HG02642 (cell line): ENCODE data around the gene GALNT13.

Experiments
- ATAC-seq: cut with Tn5 transposase; IDR thresholded peaks from one replicate; pipeline ENCODE4 v1.9.1; 2021; ENCODE audit warnings: mild to moderate bottlenecking; ENCODE audit not compliant: unreplicated experiment, poor library complexity

Gene GALNT13

GRCh38 chr2:154267983-154268382 lies 396.3 kb downstream of the GALNT13 start:
- ATAC-seq, result no peak

- ATAC-seq, result no peak
These were observed 408.8 kb downstream of the GALNT13 start for GRCh38 chr2:154280543-154280942.

- no peak for ATAC-seq
These were observed 418.1 kb downstream of the GALNT13 start for GRCh38 chr2:154289870-154290269.

- no peak for ATAC-seq
These were observed 419.8 kb downstream of the GALNT13 start for GRCh38 chr2:154291511-154291910.

- no peak for ATAC-seq
These were observed 420.2 kb downstream of the GALNT13 start for GRCh38 chr2:154291927-154292326.

- ATAC-seq, result no peak
These were observed 422.1 kb downstream of the GALNT13 start for GRCh38 chr2:154293864-154294263.

- ATAC-seq, result no peak
These were observed 434.7 kb downstream of the GALNT13 start for GRCh38 chr2:154306266-154306970.

DNA sequence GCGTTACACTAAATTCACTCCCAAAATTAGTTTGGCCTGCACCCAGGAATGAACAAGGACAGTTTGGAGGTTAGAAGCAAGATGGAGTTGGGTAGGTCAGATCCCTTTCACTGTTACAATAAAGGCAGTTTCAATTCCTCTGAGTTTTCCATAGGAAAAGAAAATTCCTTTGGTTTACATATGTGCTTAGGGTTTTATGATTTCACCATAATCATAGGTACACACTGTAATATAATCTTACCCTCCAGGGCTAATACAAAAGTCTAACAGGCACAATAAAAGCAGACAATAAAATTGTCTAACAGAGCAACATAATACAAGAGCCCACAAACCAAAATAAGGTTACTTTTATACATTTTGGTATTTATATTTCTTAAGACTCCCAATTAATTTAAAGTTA lies 435.3 kb downstream of the GALNT13 start:
- no peak for ATAC-seq

GRCh38 chr2:154324601-154325000 lies 452.9 kb downstream of the GALNT13 start:
- ATAC-seq, result no peak

DNA sequence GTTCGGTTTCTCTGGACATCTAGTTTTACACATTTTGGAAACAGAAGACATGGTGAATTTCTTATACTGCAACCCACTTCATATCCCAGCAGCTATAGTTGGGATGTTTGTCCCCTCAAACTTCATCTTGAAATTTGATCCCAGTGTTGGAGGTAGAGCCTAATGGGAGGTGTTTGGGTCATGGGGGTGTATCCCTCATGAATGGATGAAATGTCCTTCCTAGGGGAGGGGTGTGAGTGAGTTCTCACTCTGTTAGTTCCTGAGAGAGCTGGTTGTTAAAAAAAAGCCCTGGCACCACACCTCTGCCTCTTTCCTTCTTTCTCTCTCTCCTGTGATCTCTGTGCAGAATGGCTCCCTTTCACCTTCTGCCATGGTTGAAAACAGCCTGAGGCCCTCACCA lies 457.8 kb downstream of the GALNT13 start:
- ATAC-seq, result no peak

DNA sequence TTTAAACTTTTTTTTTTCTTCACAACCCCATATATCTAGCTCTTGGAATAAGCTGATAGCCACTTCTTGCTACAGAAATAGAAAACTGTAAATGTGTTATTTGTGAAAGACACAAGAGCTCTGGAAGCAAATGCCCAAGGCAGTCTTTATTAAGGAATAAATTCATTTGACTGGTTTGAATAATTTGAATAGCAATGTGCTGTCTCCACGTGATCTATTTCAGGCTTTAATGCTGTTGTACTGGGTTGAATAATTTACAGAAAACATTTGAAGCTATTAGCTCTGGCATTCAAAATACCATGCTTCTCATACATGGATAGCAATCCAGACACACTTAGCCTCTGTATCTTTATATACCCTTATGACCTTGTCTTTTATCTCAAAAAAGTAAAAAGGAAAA lies 460.1 kb downstream of the GALNT13 start:
- no peak for ATAC-seq

- no peak for ATAC-seq
These were observed 464.5 kb downstream of the GALNT13 start for GRCh38 chr2:154336201-154336600.

- no peak for ATAC-seq
These were observed 466.7 kb downstream of the GALNT13 start for GRCh38 chr2:154338352-154338967.

GRCh38 chr2:154343282-154343681 lies 471.6 kb downstream of the GALNT13 start:
- no peak for ATAC-seq

DNA sequence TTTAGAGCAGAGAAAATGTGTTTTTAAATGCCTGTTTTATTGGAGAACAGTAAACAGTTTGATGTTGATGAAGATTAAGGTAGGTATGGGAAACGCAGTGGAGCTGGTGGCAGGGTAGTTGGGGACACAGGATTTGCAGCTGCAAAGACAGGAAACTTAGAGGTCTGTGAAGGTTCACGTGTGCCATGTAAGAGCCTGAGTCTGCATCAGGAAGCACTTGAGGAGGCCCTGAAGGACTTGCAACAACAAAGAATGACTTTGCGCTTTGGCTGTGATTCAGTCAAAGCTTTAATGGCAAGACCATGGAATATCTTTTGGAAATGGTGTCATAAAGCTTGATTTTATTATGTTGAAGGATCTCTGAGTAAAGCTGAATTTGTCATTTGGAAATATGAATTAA lies 479.2 kb downstream of the GALNT13 start:
- no peak for ATAC-seq

DNA sequence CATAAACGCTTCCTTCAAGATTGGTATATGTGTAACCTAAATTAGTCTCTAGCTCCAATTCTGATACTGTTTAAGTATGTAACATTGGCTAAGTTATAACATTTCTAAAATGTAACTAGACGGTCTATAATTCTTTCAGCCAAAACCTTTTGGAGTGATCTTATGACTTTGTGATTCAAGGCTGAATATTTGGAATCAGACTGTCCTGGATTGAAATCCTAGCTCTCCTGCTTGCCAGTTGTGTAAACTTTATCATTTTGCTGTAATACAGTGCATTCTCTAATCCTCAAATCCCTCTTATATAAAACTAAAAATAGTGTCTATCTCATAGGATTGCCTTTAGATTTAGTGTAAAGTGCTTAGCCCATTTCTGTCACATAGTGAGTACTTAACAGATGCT lies 489.6 kb downstream of the GALNT13 start:
- ATAC-seq, result no peak

DNA sequence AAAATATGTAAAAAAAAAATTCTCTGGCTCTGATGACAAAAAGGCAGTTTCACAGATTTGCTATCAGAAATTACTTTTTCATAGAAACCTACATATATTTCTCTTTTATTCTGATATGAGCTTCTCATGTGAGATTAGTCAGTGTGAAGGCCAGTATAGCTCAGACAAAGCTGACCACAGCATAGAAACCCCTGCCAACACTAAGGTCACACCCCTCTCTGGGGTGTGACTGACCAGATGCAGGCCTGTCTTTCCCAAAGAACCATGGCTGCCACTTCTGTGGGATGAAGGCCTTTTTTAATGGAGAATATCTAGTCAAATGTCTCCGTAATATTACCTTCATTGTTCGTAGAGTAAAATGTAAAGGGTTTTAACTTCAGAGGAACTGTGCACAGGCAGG lies 496.4 kb downstream of the GALNT13 start:
- ATAC-seq, result no peak

DNA sequence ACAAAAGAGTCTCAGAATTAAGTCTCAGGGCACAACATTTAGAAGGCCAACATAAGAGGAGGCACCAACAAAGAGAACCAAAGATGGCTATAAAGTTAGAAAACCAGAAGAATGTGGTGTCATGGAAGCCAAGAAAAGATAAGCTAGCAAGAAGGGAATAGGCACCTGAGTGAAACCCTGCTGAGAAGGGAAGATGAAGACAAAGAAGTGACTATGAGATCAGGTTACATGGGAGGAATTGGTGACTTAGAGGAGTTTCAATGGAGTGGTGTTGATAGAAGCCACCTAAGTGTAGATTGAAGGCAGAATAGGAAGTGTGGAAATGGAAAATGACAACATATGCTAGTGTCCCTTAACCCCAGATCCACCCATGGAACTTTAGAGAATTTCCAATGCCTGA lies 499.2 kb downstream of the GALNT13 start:
- no peak for ATAC-seq

- ATAC-seq, result no peak
These were observed 502.7 kb downstream of the GALNT13 start for GRCh38 chr2:154374416-154374815.

DNA sequence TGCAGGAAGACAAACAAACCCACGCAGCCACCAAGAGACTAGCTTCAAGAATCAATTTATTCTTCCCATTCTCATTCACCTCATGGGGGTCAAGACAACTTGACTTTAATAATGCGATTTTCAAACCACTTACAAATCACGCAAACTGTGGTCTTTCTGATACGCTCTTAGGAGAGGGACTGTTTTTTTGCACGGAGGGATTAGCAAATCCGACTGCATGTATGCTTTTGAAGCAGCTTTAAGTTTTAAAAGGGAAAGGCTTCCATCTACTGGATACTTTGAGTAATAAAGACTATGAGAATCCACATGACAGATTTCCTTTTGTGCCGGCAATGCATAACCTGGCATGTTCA lies 503.8 kb downstream of the GALNT13 start:
- ATAC-seq, result no peak

- no peak for ATAC-seq
These were observed 510.4 kb downstream of the GALNT13 start for GRCh38 chr2:154381931-154382794.
